ENCODE measurements around the gene IFNGR2. TPM values are rescaled to one million over a fixed set of nuclear protein-coding genes. Genes with fewer than 3 reads are reported as not detected.
A peak's percentile ranks its signal among the peaks of the same experiment; 100 is the strongest.

IFNGR2 gene
- total and polyA plus RNA-seq, 2 donors (not counting 1 experiment from before 2014, with no cell fraction given): 50.7 to 57.6 TPM

DNA sequence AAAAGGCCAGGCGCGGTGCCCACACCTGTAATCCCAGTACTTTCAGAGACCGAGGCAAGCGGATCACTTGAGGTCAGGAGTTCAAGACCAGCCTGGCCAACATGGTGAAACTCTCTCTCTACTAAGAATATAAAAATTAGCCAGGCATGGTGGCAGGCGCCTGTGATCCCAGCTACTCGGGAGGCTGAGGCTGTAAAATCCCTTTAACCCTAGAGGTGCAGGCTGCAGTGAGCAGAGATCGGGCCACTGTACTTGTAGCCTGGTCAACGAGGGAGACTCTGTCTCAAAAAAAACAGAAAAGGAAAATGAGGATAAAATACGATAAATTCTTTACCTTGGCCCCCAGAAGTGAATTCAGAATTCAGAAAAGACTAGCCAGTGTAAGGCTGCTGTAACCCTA is 75.0 kb downstream of the IFNGR2 start:
- Histone ChIP-seq H3K79me2 (ENCODE audit: control insufficient read depth, insufficient read depth, low read length) (peaks cover 13% of the 10 kb centered on the region), H4K20me1 (ENCODE audit: control insufficient read depth, extremely low read depth, insufficient read depth, low read length) (no peaks in the 10 kb centered on the region), H3K9me3 (ENCODE audit: control insufficient read depth, insufficient read depth, low read depth, low read length) (no peaks in the 10 kb centered on the region), H3K27ac (ENCODE audit: insufficient read depth, low read length) (peak overlapping the region; percentile 93), H3K9ac (ENCODE audit: insufficient read depth, low read length) (no peak overlapping the region), H2AFZ (ENCODE audit: low read length) (no peak overlapping the region), H3K4me3 (replicated peaks in 1 of 4; ENCODE audit: control extremely low read depth in 1 of 4, insufficient read depth in 1 of 4, low read depth in 3 of 4, low read length in 4 of 4) (peak overlapping the region; percentile 66 to 98 (median 73)), H3K36me3 (ENCODE audit: control insufficient read depth, insufficient read depth, low read length) (no peaks in the 10 kb centered on the region), H3K4me1 (ENCODE audit: control insufficient read depth, extremely low read depth, insufficient read depth, low read length) (peaks cover 4% of the 10 kb centered on the region), H3K4me2 (ENCODE audit: extremely low read depth, insufficient read depth, low read length) (peak overlapping the region; percentile 91), H3K27me3 (ENCODE audit: control insufficient read depth, insufficient read depth, low read length) (no peaks in the 10 kb centered on the region)
- TF ChIP-seq EZH2 (IDR thresholded peaks at IDR 0.05; ENCODE audit: low read length, missing control alignments): no peak
- TF ChIP-seq, protein P1, sequence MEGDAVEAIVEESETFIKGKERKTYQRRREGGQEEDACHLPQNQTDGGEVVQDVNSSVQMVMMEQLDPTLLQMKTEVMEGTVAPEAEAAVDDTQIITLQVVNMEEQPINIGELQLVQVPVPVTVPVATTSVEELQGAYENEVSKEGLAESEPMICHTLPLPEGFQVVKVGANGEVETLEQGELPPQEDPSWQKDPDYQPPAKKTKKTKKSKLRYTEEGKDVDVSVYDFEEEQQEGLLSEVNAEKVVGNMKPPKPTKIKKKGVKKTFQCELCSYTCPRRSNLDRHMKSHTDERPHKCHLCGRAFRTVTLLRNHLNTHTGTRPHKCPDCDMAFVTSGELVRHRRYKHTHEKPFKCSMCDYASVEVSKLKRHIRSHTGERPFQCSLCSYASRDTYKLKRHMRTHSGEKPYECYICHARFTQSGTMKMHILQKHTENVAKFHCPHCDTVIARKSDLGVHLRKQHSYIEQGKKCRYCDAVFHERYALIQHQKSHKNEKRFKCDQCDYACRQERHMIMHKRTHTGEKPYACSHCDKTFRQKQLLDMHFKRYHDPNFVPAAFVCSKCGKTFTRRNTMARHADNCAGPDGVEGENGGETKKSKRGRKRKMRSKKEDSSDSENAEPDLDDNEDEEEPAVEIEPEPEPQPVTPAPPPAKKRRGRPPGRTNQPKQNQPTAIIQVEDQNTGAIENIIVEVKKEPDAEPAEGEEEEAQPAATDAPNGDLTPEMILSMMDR (conservative IDR thresholded peaks at IDR 0.05 in 1 of 2, IDR thresholded peaks at IDR 0.05 in 1 of 2; ENCODE audit: low read depth in 1 of 2, low read length in 2 of 2): no peak
- DNase-seq (ENCODE audit: low read depth in 2 of 2): no peak

DNA sequence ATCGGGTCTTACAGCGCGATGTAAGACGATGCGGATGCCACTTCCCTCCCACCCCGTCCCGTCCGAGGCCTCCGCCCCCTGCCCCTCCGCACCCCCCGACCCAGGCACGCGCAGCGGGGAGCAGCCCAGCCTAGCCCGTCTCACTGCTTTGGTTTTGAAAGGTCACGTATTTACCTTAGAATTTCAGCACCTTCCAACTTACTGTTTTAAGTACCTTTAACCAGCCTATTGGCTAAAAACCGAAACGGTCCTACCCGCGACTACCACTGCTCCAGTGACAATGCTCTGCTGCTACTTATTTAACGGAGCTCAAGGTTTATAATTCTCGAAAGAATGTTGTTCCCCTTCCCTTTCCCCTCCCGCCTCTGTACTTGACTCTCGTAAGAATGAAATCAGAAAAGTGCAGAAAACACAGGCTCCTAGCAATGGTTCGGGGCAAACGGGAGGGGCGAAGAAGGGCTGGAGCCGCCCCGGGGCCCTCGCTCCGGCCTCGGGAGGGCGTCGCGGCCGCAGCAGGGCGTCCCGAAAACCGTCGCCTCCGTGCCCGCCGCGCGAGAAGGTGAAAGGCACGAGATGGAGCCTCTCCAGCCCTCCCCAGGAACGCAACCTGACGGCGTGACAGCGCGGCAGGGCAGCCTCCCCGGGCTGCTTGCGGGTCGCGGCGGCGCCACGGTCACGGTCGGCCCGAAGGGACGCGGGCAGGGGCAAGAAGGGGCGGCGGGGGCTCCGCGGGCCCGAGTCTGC is 75.9 kb downstream of the IFNGR2 start:
- H3K4me2 ChIP-seq (ENCODE audit: extremely low read depth, insufficient read depth, low read length): peak overlapping the region; percentile 91
- no peaks in the 10 kb centered on the region for H3K27me3 ChIP-seq (ENCODE audit: control insufficient read depth, insufficient read depth, low read length)
- H3K36me3 ChIP-seq (ENCODE audit: control insufficient read depth, insufficient read depth, low read length): no peaks in the 10 kb centered on the region
- H2AFZ ChIP-seq (ENCODE audit: low read length): peak overlapping the region; percentile 32
- peaks cover 13% of the 10 kb centered on the region for H3K79me2 ChIP-seq (ENCODE audit: control insufficient read depth, insufficient read depth, low read length)
- peak overlapping the region; percentile 66 to 98 (median 73) for H3K4me3 ChIP-seq (replicated peaks in 1 of 4; ENCODE audit: control extremely low read depth in 1 of 4, insufficient read depth in 1 of 4, low read depth in 3 of 4, low read length in 4 of 4)
- H3K27ac ChIP-seq (ENCODE audit: insufficient read depth, low read length): peak overlapping the region; percentile 93
- peak overlapping the region; percentile 93 for H3K9ac ChIP-seq (ENCODE audit: insufficient read depth, low read length)
- TF ChIP-seq, protein P1 (conservative IDR thresholded peaks at IDR 0.05 in 1 of 2, IDR thresholded peaks at IDR 0.05 in 1 of 2; ENCODE audit: low read depth in 1 of 2, low read length in 2 of 2): peak in 1 of 2 donors; percentile 9
- TF ChIP-seq EZH2 (IDR thresholded peaks at IDR 0.05; ENCODE audit: low read length, missing control alignments): no peak
- H3K4me1 ChIP-seq (ENCODE audit: control insufficient read depth, extremely low read depth, insufficient read depth, low read length): peaks cover 4% of the 10 kb centered on the region
- H3K9me3 ChIP-seq (ENCODE audit: control insufficient read depth, insufficient read depth, low read depth, low read length): no peaks in the 10 kb centered on the region
- DNase-seq (ENCODE audit: low read depth in 2 of 2): peak; percentile 27
- H4K20me1 ChIP-seq (ENCODE audit: control insufficient read depth, extremely low read depth, insufficient read depth, low read length): no peaks in the 10 kb centered on the region

DNA sequence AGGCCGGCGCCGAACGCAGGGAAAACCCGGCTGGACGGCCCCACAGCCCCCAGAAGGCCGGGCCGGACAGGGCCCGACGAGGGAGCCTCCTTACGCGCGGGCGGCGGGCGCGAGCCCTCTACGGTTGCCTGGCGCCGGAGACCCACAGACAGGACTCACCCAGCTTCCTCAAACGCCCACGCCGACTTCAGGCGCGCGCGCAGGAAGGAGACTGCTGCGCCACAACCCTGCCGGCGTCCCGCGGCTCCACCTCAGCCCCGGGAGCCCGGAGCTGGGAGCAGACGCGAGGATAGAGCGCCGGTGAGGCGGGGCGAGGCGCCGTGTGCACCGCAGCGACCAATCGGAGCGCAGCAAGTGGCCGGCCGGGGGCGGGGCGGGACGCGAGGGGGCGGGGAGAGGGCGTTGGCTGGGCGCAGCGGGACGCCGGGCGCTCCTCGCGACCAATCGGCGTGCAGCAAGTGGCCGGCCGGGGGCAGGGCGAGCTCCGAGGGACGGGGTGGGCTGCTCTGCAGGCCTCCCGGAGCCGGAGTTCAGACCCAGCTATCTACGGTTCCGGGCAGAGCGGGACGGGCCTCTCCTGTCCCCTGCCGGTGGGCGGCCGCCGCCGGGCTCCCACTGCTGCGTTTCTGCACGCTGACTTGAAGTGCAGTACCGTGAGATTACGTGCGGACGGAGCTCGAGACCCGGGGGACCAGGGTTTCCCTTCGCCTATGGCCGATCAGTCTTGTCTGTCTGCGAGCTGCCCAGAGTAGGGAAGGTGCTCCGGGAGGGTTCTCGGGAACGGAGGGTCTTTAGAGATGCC is 76.7 kb downstream of the IFNGR2 start, which contains the start of gene TMEM50B:
Gene TMEM50B (minus strand): TSS at position 296 of the 802 bp plus-strand sequence. CDS start 11,089 bp downstream, outside the sequence.
- H3K79me2 ChIP-seq (ENCODE audit: control insufficient read depth, insufficient read depth, low read length): peaks cover 13% of the 10 kb centered on the region
- peak within 1 kb of the TSS; percentile 93 for H3K27ac ChIP-seq (ENCODE audit: insufficient read depth, low read length)
- peak within 1 kb of the TSS; percentile 74 to 98 (median 86) for H3K4me3 ChIP-seq (replicated peaks in 1 of 4; ENCODE audit: control extremely low read depth in 1 of 4, insufficient read depth in 1 of 4, low read depth in 3 of 4, low read length in 4 of 4)
- peak within 1 kb of the TSS; percentile 93 for H3K9ac ChIP-seq (ENCODE audit: insufficient read depth, low read length)
- no peaks in the 10 kb centered on the region for H4K20me1 ChIP-seq (ENCODE audit: control insufficient read depth, extremely low read depth, insufficient read depth, low read length)
- no peaks in the 10 kb centered on the region for H3K36me3 ChIP-seq (ENCODE audit: control insufficient read depth, insufficient read depth, low read length)
- peak; percentile 92 to 96 for DNase-seq (ENCODE audit: low read depth in 2 of 2)
- no peaks in the 10 kb centered on the region for H3K9me3 ChIP-seq (ENCODE audit: control insufficient read depth, insufficient read depth, low read depth, low read length)
- H3K4me2 ChIP-seq (ENCODE audit: extremely low read depth, insufficient read depth, low read length): peak within 1 kb of the TSS; percentile 91
- H3K4me1 ChIP-seq (ENCODE audit: control insufficient read depth, extremely low read depth, insufficient read depth, low read length): peaks cover 4% of the 10 kb centered on the region
- TF ChIP-seq EZH2 (IDR thresholded peaks at IDR 0.05; ENCODE audit: low read length, missing control alignments): no peak
- TF ChIP-seq, protein P1 (conservative IDR thresholded peaks at IDR 0.05 in 1 of 2, IDR thresholded peaks at IDR 0.05 in 1 of 2; ENCODE audit: low read depth in 1 of 2, low read length in 2 of 2): peak; percentile 22 to 55
- peak within 1 kb of the TSS; percentile 89 for H2AFZ ChIP-seq (ENCODE audit: low read length)
- no peaks in the 10 kb centered on the region for H3K27me3 ChIP-seq (ENCODE audit: control insufficient read depth, insufficient read depth, low read length)
